Activated CD8-positive, alpha-beta T cell treated with anti-CD3 and anti-CD28 coated beads for 36 hours (primary cell): ENCODE results near the gene STAMBPL1. TPM values are rescaled to one million over a fixed set of nuclear protein-coding genes. Genes with fewer than 3 reads are reported as not detected.

Experiments
- ATAC-seq: fragments of 200-7000 bp; cut with Tn5 transposase; one replicate; pipeline ENCODE4 v1.10.0; 2021; ENCODE audit warnings: mild to moderate bottlenecking, moderate library complexity
- CTCF ChIA-PET: fragments of 350-600 bp; sonication (Branson Sonifier 250); formaldehyde crosslinking; loops from one replicate; lab custom pipeline; 2021; ENCODE audit warnings: antibody characterized with exemption; lab: Charles Lee
- POLR2A ChIA-PET: fragments of 350-600 bp; sonication (Branson Sonifier 250); formaldehyde crosslinking; loops from one replicate; lab custom pipeline; 2021; ENCODE audit warnings: antibody characterized with exemption; lab: Charles Lee
- DNase-seq: peaks from one replicate; pipeline ENCODE4 v3.0.0-alpha.2; 2020
- H3K27ac Mint-ChIP-seq: one replicate; pipeline ENCODE4 v1.8.0; 2021; ENCODE audit warnings: mild to moderate bottlenecking, mixed read lengths
- H3K27me3 Mint-ChIP-seq: one replicate; pipeline ENCODE4 v1.8.0; 2021; ENCODE audit warnings: mixed read lengths
- H3K36me3 Mint-ChIP-seq: one replicate; pipeline ENCODE4 v1.8.0; 2021; ENCODE audit warnings: low read depth, mixed read lengths
- H3K4me1 Mint-ChIP-seq: one replicate; pipeline ENCODE4 v1.8.0; 2021; ENCODE audit warnings: low read depth, mixed read lengths
- H3K4me3 Mint-ChIP-seq: one replicate; pipeline ENCODE4 v1.8.0; 2021; ENCODE audit warnings: mild to moderate bottlenecking, moderate library complexity, mixed read lengths
- H3K9me3 Mint-ChIP-seq: one replicate; pipeline ENCODE4 v1.8.0; 2021; ENCODE audit warnings: mixed read lengths
- intact Hi-C: fragments of 100-400 bp; cut with micrococcal nuclease; formaldehyde crosslinking; loops from one replicate; pipeline ENCODE4 v1.10.0; 2022
- total RNA-seq, 2 experiments: library from RNA; stranded (reverse); gene quantifications; one replicate each; pipeline ENCODE4 v1.2.3, GENCODE V29; 2021
- TF ChIP-seq, protein P1 (sequence below): fragments of 200-600 bp; IDR thresholded peaks from one replicate; pipeline ENCODE4 v1.8.0; 2022; ENCODE audit warnings: antibody characterized with exemption, mild to moderate bottlenecking

Gene STAMBPL1
- total RNA-seq, 2 experiments from 2014 or later, result 71.1 to 76.5 TPM

DNA sequence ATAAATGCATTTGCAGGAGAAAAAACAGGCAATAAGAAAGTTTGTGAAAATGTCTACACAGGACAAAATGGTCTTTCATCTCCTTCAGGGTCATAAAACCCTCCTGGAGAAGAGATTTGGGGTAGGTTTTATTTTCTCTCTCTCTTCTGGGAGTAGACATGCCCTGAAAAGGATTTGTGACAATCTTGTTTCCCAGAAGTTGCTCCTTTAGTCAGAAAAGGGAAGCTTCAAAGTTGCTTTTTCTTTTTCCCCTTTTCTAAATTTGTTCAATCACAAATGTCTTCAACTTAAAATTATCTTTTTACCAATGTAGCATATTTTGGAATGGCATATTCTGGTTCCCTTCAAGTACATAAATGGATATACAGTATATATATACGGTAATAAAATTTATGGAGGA, 19.0 kb upstream of the STAMBPL1 start:
- peaks cover 5% of the 10 kb centered on the region for H3K27me3 Mint-ChIP-seq
- ChIA-PET POLR2A (interaction anchor here (1.0 to 1.6 kb wide), 2 partner anchors 9 to 10 kb away, joined by 3 read pairs; partner anchors contain the start of gene ANKRD22), CTCF (interaction anchor here (2.2 kb wide), 1 partner anchor 14 kb away, joined by 5 read pairs; no protein-coding TSS in a partner anchor)
- intact Hi-C loops, result no loop called here
- TF ChIP-seq, protein P1, sequence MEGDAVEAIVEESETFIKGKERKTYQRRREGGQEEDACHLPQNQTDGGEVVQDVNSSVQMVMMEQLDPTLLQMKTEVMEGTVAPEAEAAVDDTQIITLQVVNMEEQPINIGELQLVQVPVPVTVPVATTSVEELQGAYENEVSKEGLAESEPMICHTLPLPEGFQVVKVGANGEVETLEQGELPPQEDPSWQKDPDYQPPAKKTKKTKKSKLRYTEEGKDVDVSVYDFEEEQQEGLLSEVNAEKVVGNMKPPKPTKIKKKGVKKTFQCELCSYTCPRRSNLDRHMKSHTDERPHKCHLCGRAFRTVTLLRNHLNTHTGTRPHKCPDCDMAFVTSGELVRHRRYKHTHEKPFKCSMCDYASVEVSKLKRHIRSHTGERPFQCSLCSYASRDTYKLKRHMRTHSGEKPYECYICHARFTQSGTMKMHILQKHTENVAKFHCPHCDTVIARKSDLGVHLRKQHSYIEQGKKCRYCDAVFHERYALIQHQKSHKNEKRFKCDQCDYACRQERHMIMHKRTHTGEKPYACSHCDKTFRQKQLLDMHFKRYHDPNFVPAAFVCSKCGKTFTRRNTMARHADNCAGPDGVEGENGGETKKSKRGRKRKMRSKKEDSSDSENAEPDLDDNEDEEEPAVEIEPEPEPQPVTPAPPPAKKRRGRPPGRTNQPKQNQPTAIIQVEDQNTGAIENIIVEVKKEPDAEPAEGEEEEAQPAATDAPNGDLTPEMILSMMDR, result no peak
- no peak overlapping the region for H3K27ac Mint-ChIP-seq
- no peaks in the 10 kb centered on the region for H3K36me3 Mint-ChIP-seq
- peaks cover 3% of the 10 kb centered on the region for H3K4me1 Mint-ChIP-seq
- H3K9me3 Mint-ChIP-seq, result no peaks in the 10 kb centered on the region
- ATAC-seq (no peak), DNase-seq (no peak)
- H3K4me3 Mint-ChIP-seq, result no peak overlapping the region

DNA sequence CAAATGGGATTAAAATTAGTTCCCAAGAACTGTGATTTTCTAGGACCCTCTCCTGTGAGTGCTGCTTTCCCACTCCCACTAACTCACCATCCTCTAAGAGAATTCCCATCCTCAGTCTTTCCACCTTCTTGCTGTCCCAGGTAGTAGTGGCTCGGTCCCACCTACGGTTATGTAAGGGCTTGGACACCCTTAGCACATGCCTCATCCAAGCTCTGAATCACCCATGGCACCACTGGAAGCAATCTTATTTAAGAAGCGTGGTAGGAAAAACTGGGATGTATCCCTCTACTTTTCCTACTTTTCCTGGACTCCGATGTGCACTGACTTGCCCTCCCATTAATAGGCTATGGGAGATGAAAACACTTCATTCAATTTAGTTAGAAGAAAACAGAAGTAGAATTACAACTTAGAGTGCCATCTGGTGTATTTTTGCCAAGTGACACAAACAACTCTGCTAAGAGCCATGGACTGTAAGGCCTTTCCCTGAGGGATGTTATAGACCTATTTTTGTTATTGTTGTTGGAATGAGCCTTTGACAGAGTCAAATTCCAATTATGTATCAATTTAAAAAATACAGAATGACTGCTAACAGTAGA, 14.7 kb upstream of the STAMBPL1 start:
- Mint-ChIP-seq H3K27ac (no peak overlapping the region), H3K9me3 (no peaks in the 10 kb centered on the region), H3K36me3 (no peaks in the 10 kb centered on the region), H3K4me3 (no peak overlapping the region), H3K4me1 (no peaks in the 10 kb centered on the region), H3K27me3 (peaks cover 5% of the 10 kb centered on the region)
- POLR2A ChIA-PET, result no interaction called here
- TF ChIP-seq, protein P1, result no peak
- intact Hi-C loops, result no loop called here
- no peak for ATAC-seq
- no peak for DNase-seq
- CTCF ChIA-PET, result interaction anchor here (0.7 to 1.6 kb wide), 7 partner anchors 12 to 180 kb away, joined by 3 to 9 read pairs (median 3); no protein-coding TSS in a partner anchor

DNA sequence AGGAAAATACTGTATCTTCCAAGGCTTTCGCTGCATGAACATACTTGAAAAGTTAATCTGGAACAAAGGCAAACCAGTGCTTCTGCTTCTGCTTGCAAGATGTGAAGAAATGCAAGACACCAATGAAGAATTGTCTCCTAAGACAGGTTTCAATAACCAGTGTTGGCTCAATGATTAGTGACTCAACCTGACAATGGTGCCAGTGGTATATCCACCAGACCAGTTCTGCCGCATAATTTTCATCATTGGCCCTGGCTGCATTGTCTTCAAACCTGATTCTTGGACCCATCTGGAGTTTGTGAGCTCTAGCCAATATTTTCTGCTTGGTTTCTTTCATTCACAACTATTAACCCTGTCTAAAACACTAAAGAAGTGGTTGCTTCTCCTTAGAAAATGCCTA, 13.6 kb upstream of the STAMBPL1 start:
- intact Hi-C loops, result no loop called here
- Mint-ChIP-seq H3K4me1 (no peaks in the 10 kb centered on the region), H3K9me3 (no peaks in the 10 kb centered on the region), H3K27ac (no peak overlapping the region), H3K27me3 (peaks cover 5% of the 10 kb centered on the region), H3K4me3 (no peak overlapping the region), H3K36me3 (no peaks in the 10 kb centered on the region)
- ChIA-PET CTCF (interaction anchor here (1.1 kb wide), 1 partner anchor 13 kb away, joined by 3 read pairs; no protein-coding TSS in a partner anchor), POLR2A (no interaction called here)
- DNase-seq (no peak), ATAC-seq (no peak)
- TF ChIP-seq, protein P1, result no peak

DNA sequence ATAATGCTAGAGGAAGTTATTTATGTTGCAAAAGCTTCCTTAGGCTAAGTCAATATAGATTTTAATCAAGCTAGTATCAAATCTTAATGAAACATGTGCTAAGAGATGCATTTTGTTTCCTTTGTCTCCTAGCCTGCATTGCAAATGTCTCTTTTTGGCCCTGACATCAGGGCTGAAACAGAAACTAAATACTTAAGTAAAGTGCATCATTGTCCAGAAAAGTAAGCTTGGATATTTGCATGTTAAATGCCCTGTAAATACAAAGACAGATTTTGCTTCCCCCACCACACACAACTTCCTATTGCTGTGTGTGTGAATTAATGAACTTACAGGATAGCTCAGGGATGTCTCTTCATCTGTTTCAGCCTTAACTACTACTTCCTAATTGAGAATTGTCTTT, 10.0 kb upstream of the STAMBPL1 start:
- DNase-seq, result no peak
- intact Hi-C loops, result no loop called here
- POLR2A ChIA-PET, result interaction anchor here (0.6 to 2.0 kb wide), 2 partner anchors 9 to 10 kb away, joined by 3 to 15 read pairs; partner anchors contain the start of gene STAMBPL1
- Mint-ChIP-seq H3K27me3 (peaks cover 2% of the 10 kb centered on the region), H3K9me3 (no peaks in the 10 kb centered on the region), H3K27ac (no peak overlapping the region), H3K4me3 (no peak overlapping the region), H3K4me1 (no peaks in the 10 kb centered on the region), H3K36me3 (no peaks in the 10 kb centered on the region)
- ATAC-seq, result no peak
- TF ChIP-seq, protein P1, result no peak
- CTCF ChIA-PET, result interaction anchor here (1.1 to 2.7 kb wide), 5 partner anchors 10 to 63 kb away, joined by 3 to 19 read pairs (median 6); partner anchors contain the start of gene STAMBPL1

DNA sequence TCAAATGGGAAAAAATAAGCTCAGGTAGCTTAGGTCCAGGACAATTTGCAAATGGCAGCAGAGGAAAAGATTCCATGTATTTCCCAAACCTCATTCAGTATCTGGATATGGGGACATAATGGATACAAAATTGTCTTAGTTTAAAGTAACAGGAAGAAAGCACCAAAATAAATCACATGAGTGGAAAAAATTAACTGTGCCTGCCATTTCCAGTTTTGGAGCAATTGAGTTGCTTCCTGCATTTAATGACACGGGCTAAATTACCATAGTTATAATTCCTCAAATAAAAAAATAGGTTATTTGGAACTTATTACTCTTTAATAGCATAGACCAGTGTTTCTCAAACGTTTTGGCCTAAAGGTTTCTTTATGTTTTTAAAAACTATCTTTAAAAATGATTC, 6.3 kb upstream of the STAMBPL1 start:
- TF ChIP-seq, protein P1, result no peak
- Mint-ChIP-seq H3K4me1 (peaks cover 15% of the 10 kb centered on the region), H3K36me3 (no peaks in the 10 kb centered on the region), H3K9me3 (no peaks in the 10 kb centered on the region), H3K27me3 (peaks cover 2% of the 10 kb centered on the region), H3K27ac (no peak overlapping the region), H3K4me3 (no peak overlapping the region)
- DNase-seq (no peak), ATAC-seq (no peak)
- CTCF ChIA-PET, result interaction anchor here (1.0 to 1.7 kb wide), 4 partner anchors 12 to 59 kb away, joined by 3 to 5 read pairs (median 4); no protein-coding TSS in a partner anchor
- POLR2A ChIA-PET, result no interaction called here
- intact Hi-C loops, result no loop called here
